D721Med (cell line): ENCODE measurements around the gene DDX25.

Experiments used
- DNase-seq: peaks from one replicate; pipeline ENCODE4 v3.0.0; 2011; ENCODE audit warnings: low spot score; ENCODE audit not compliant: insufficient read length
- FAIRE-seq: peaks from 2 replicates; lab custom pipeline; 2011; peaks lifted over from hg19 to GRCh38; lab: Jason Lieb, UNC
- CTCF ChIP-seq: IDR thresholded peaks from 2 replicates; pipeline ENCODE4 v1.5.1; 2012; ENCODE audit warnings: mild to moderate bottlenecking, control low read depth; ENCODE audit not compliant: insufficient read depth; ENCODE audit errors: missing control alignments

DDX25 gene

GRCh38 chr11:125924384-125925007 lies 20.2 kb downstream of the DDX25 start:
- DNase-seq (no peak), FAIRE-seq (no peak)

GRCh38 chr11:125925247-125925740 lies 21.0 kb downstream of the DDX25 start:
- TF ChIP-seq CTCF = no peak
- FAIRE-seq (no peak), DNase-seq (no peak)

More at GRCh38 chr11:125924384-125925007, 20.2 kb downstream of the DDX25 start:
- no peak for TF ChIP-seq CTCF

- no peak for DNase-seq
- TF ChIP-seq CTCF = no peak
- no peak for FAIRE-seq
These were observed 21.5 kb downstream of the DDX25 start for GRCh38 chr11:125925804-125926203.

GRCh38 chr11:125926682-125927081 lies 22.4 kb downstream of the DDX25 start:
- FAIRE-seq (no peak), DNase-seq (no peak)
- TF ChIP-seq CTCF = no peak

- FAIRE-seq (no peak), DNase-seq (no peak)
- TF ChIP-seq CTCF = no peak
These were observed 25.3 kb downstream of the DDX25 start for GRCh38 chr11:125929445-125930075.

GRCh38 chr11:125930076-125930450 lies 25.8 kb downstream of the DDX25 start:
- DNase-seq (no peak), FAIRE-seq (no peak)
- no peak for TF ChIP-seq CTCF

GRCh38 chr11:125931116-125931515 lies 26.8 kb downstream of the DDX25 start:
- FAIRE-seq = no peak
- DNase-seq = no peak
- TF ChIP-seq CTCF = no peak
